Ascending aorta (tissue), 2 donors: ENCODE data around the gene ADAM19. TPM values are rescaled to one million over a fixed set of nuclear protein-coding genes. Genes with fewer than 3 reads are reported as not detected.
"Not testable (repeated sequence)": the region's sequence is repeated elsewhere in the genome, so short reads cannot be mapped to it uniquely, and the experiment has no call there.

Experiments used
- DNase-seq, 2 donors: peaks; one replicate each; pipeline ENCODE4 v3.0.0-alpha.2; 2019; ENCODE audit warnings: low spot score in 2 of 2
- H3K27ac ChIP-seq, 2 donors: fragments of 200-600 bp; sonication (generic); one replicate each; pipeline ENCODE4 v1.5.1; 2016 to 2017; ENCODE audit warnings: mild to moderate bottlenecking in 1 of 2
- H3K27me3 ChIP-seq: fragments of 200-600 bp; sonication (generic); one replicate; pipeline ENCODE4 v1.5.1; 2017
- H3K36me3 ChIP-seq, 2 donors: fragments of 200-600 bp; sonication (generic); one replicate each; pipeline ENCODE4 v1.5.1; 2016
- H3K4me1 ChIP-seq, 2 donors: fragments of 200-600 bp; sonication (generic); one replicate each; pipeline ENCODE4 v1.5.1; 2016 to 2017; ENCODE audit warnings: mild to moderate bottlenecking in 1 of 2
- H3K4me3 ChIP-seq, 2 donors: fragments of 200-600 bp; sonication (generic); one replicate each; pipeline ENCODE4 v1.5.1; 2016 to 2017; ENCODE audit warnings: mild to moderate bottlenecking in 1 of 2
- H3K9me3 ChIP-seq, 2 donors: fragments of 200-600 bp; sonication (generic); one replicate each; pipeline ENCODE4 v1.5.1; 2016
- intact Hi-C: fragments of 100-400 bp; cut with DNase I; formaldehyde crosslinking; loops from one replicate; pipeline ENCODE4 v1.15.1; 2023
- total RNA-seq: library from RNA; depleted of rRNA; stranded (reverse); fragments of >200 nt; gene quantifications from one replicate; pipeline ENCODE4 v1.1.0, GENCODE V29; 2016
- TF ChIP-seq, protein P1 (sequence below), 3 experiments: fragments of 200-600 bp in 2 of 3; fragments of 450-650 bp in 1 of 3; sonication (generic) in 2 of 3; IDR thresholded peaks; one replicate each; pipeline ENCODE4 v1.5.1; 2016 to 2019; ENCODE audit warnings: antibody characterized with exemption in 3 of 3, mild to moderate bottlenecking in 1 of 3, moderate library complexity in 1 of 3

ADAM19 gene
- total RNA-seq, 1 donor from 2014 or later = 11.7 TPM

DNA sequence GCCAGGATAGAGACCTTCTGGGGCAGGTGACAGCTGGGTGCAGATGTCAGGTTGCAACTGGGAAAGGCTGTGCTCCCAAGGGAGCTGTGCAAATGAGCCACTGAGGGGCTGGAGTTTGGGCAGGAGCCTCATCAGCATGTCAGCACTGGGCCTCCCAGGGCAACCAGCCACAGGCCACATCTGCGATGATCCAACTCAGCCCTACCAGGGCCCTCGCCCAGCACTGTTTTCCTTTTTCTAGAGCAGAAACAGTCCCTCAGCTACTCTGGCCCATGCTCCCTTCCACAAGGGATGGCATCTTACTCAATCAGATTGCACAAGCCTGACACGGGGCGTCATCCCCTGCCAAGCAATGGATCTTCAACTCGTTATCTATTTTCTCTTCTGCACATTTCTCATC is 90.8 kb downstream of the ADAM19 start:
- DNase-seq = no peak
- H3K27me3 ChIP-seq = no peaks in the 10 kb centered on the region
- no peaks in the 10 kb centered on the region for H3K9me3 ChIP-seq
- TF ChIP-seq, protein P1, sequence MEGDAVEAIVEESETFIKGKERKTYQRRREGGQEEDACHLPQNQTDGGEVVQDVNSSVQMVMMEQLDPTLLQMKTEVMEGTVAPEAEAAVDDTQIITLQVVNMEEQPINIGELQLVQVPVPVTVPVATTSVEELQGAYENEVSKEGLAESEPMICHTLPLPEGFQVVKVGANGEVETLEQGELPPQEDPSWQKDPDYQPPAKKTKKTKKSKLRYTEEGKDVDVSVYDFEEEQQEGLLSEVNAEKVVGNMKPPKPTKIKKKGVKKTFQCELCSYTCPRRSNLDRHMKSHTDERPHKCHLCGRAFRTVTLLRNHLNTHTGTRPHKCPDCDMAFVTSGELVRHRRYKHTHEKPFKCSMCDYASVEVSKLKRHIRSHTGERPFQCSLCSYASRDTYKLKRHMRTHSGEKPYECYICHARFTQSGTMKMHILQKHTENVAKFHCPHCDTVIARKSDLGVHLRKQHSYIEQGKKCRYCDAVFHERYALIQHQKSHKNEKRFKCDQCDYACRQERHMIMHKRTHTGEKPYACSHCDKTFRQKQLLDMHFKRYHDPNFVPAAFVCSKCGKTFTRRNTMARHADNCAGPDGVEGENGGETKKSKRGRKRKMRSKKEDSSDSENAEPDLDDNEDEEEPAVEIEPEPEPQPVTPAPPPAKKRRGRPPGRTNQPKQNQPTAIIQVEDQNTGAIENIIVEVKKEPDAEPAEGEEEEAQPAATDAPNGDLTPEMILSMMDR (IDR thresholded peaks at IDR 0.05) = no peak
- H3K4me1 ChIP-seq = no peaks in the 10 kb centered on the region
- no peak overlapping the region for H3K27ac ChIP-seq
- no peak overlapping the region for H3K4me3 ChIP-seq
- intact Hi-C loops = no loop called here
- peaks cover 50 to 52% of the 10 kb centered on the region in 2 donors for H3K36me3 ChIP-seq

DNA sequence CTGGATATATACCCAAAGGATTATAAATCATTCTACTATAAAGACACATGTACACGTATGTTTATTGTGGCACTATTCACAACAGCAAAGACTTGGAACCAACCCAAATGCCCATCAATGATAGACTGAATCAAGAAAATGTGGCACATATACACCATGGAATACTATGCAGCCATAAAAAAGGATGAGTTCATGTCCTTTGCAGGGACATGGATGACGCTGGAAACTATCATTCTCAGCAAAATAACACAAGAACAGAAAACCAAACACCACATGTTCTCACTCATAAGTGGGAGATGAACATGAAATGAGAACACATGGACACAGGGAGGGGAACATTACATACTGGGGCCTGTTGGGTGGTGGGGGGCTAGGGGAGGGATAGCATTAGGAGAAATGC is 92.9 kb downstream of the ADAM19 start:
- H3K4me3 ChIP-seq, H3K27me3 ChIP-seq, H3K4me1 ChIP-seq, H3K9me3 ChIP-seq, intact Hi-C loops, H3K27ac ChIP-seq, DNase-seq: not testable (repeated sequence)
- peaks cover 30 to 34% of the 10 kb centered on the region in 2 donors for H3K36me3 ChIP-seq

DNA sequence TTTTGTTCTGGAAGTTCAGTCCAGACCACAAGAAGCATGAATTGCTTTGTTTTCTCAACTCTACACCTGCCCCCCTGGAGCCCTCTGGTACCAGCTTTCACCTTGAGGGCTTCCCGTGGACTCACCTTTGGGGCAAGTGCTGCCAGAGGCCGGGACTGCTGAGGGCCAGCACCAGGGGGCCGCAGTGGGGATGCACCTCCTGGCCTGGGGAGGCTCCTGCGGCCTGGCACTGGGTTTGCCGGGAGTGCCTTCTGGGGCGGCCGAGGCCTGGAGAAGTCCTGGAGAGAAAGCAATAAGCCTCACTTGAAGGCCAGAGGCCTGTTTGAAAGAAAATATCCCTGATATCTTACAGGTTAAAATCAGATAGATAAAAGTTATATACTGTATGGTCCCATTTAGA is 93.9 kb downstream of the ADAM19 start:
- Histone ChIP-seq H3K4me3 (no peak overlapping the region), H3K36me3 (peaks cover 25 to 27% of the 10 kb centered on the region in 2 donors), H3K27me3 (no peaks in the 10 kb centered on the region), H3K4me1 (peaks cover 0 to 2% of the 10 kb centered on the region in 2 donors), H3K27ac (no peak overlapping the region), H3K9me3 (no peaks in the 10 kb centered on the region)
- intact Hi-C loops = no loop called here
- TF ChIP-seq, protein P1 (IDR thresholded peaks at IDR 0.05) = no peak
- no peak for DNase-seq

DNA sequence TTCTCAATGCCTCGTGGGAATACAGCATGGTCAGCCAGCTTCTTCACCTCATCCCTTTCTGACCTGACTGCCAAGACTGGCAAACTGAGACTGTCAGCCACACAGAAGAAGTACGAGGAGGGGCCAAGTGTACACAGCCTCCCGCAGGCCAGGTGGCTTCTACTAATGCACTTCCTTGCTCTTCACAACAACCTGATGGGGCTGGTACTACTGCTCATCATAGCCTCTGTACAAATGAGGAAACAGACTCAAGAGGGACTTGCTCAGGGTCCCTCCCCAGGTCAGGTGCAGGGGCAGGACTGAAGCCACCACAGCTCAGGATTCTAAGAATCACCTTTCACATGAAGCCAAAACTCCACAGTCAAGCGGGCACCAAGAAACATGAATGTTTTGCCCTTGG is 94.3 kb downstream of the ADAM19 start:
- Histone ChIP-seq H3K4me3 (no peak overlapping the region), H3K27me3 (no peaks in the 10 kb centered on the region), H3K9me3 (no peaks in the 10 kb centered on the region), H3K36me3 (peaks cover 21 to 23% of the 10 kb centered on the region in 2 donors), H3K27ac (no peak overlapping the region), H3K4me1 (peaks cover 0 to 3% of the 10 kb centered on the region in 2 donors)
- no peak for DNase-seq
- TF ChIP-seq, protein P1 (IDR thresholded peaks at IDR 0.05) = no peak
- intact Hi-C loops = no loop called here

DNA sequence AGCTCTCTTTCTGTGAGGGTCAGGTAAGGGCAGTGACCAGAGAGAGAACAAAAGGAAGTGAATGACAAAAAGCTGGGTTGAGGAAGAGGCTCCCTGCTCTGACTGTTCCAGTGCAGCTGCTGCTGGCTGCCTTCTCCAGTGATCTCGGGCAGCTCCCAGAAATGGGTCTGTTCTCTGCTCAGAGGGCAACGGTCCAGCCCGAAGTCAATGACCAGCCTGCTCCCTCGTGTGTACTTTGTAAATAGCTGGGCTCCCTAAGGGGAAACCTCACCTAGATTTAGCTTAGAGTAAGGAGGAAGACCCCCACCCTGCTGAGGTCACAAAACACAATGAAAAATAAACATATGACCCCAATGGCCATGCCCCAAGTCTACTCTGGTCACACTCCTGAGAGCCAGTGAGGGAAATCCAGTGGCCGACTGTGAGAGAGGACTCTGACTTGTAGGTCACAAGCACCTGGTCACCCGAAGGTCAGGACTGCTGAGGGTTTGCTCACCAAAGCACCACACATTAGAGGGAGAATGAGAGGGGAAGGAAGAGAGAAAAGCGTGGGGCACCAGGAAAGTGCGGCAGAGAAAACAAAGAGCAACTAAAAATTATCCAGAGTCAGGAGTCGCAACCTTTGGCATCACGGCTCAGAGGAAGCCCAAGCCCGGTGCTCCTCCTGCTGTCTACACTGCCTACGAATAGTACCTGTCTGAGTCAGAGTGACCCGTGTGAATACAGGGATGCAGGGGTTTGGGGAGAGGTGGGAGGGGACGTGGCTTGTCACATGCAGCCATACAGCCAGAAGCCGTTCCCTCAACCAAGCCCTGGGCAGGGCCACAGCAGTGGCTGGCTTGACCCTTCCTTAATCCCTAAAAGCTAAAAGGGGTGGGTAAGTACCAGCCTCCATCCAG is 95.7 kb downstream of the ADAM19 start:
- H3K4me1 ChIP-seq = peaks cover 0 to 3% of the 10 kb centered on the region in 2 donors
- DNase-seq = no peak
- H3K36me3 ChIP-seq = peaks cover 10 to 18% of the 10 kb centered on the region in 2 donors
- H3K27me3 ChIP-seq = no peaks in the 10 kb centered on the region
- peak overlapping the region in 1 of 2 donors; percentile 12 for H3K27ac ChIP-seq
- no peak overlapping the region for H3K4me3 ChIP-seq
- no peaks in the 10 kb centered on the region for H3K9me3 ChIP-seq
- TF ChIP-seq, protein P1 (IDR thresholded peaks at IDR 0.05) = no peak
- intact Hi-C loops = loop anchor here (5.0 kb wide), 1 partner anchor 48 kb away; no protein-coding TSS in a partner anchor

DNA sequence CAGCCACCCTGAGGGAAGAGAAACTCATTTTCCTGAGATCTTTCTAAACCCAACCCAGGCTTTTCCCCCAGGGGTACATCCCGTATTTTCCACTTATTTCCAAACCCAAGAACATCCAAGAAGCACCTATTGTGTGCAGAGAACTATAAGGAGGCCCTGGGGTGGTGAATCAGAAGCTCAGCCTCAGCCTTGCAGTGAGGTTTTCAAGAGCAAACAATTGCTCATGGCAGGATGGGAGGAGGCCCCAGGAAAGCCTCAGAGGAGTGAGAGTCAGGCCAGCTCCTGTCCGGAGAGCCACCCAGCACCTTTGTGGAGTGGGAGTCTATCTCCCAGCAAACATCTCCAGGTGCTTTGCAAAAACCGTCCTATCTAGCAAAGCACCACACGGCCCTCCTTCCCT is 96.4 kb downstream of the ADAM19 start:
- Histone ChIP-seq H3K4me1 (peaks cover 0 to 3% of the 10 kb centered on the region in 2 donors), H3K9me3 (no peaks in the 10 kb centered on the region), H3K27me3 (no peaks in the 10 kb centered on the region), H3K27ac (no peak overlapping the region), H3K36me3 (peaks cover 9 to 11% of the 10 kb centered on the region in 2 donors), H3K4me3 (no peak overlapping the region)
- DNase-seq = no peak
- TF ChIP-seq, protein P1 (IDR thresholded peaks at IDR 0.05) = no peak
- intact Hi-C loops = loop anchor here (5.0 kb wide), 1 partner anchor 47 kb away; no protein-coding TSS in a partner anchor
